ENCODE measurements around the gene SPOPL.

- TF ChIP-seq, protein P1, sequence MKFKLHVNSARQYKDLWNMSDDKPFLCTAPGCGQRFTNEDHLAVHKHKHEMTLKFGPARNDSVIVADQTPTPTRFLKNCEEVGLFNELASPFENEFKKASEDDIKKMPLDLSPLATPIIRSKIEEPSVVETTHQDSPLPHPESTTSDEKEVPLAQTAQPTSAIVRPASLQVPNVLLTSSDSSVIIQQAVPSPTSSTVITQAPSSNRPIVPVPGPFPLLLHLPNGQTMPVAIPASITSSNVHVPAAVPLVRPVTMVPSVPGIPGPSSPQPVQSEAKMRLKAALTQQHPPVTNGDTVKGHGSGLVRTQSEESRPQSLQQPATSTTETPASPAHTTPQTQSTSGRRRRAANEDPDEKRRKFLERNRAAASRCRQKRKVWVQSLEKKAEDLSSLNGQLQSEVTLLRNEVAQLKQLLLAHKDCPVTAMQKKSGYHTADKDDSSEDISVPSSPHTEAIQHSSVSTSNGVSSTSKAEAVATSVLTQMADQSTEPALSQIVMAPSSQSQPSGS (tag by site-specific recombination; IDR thresholded peaks at IDR 0.05; ENCODE audit: low read depth) = no peak
- TF ChIP-seq ZNF133 (tag by site-specific recombination; IDR thresholded peaks at IDR 0.05) (no peak), PRDM1 (tag by site-specific recombination; IDR thresholded peaks at IDR 0.05) (no peak), CTCF (tag by site-specific recombination; IDR thresholded peaks at IDR 0.05) (no peak), ZFP3 (tag by site-specific recombination; IDR thresholded peaks at IDR 0.05; ENCODE audit: low read depth) (no peak), ZBTB44 (tag by site-specific recombination; IDR thresholded peaks at IDR 0.05) (no peak), ZNF292 (tag by site-specific recombination; IDR thresholded peaks at IDR 0.05; ENCODE audit: borderline replicate concordance, low read depth) (no peak), BCL11A (tag by site-specific recombination; IDR thresholded peaks at IDR 0.05; ENCODE audit: low read depth) (no peak), ZNF530 (tag by site-specific recombination; IDR thresholded peaks at IDR 0.05; ENCODE audit: low read depth) (no peak), ZFP69B (tag by site-specific recombination; IDR thresholded peaks at IDR 0.05) (no peak), ZNF239 (tag by site-specific recombination; IDR thresholded peaks at IDR 0.05) (no peak)
- TF ChIP-seq, protein P2, sequence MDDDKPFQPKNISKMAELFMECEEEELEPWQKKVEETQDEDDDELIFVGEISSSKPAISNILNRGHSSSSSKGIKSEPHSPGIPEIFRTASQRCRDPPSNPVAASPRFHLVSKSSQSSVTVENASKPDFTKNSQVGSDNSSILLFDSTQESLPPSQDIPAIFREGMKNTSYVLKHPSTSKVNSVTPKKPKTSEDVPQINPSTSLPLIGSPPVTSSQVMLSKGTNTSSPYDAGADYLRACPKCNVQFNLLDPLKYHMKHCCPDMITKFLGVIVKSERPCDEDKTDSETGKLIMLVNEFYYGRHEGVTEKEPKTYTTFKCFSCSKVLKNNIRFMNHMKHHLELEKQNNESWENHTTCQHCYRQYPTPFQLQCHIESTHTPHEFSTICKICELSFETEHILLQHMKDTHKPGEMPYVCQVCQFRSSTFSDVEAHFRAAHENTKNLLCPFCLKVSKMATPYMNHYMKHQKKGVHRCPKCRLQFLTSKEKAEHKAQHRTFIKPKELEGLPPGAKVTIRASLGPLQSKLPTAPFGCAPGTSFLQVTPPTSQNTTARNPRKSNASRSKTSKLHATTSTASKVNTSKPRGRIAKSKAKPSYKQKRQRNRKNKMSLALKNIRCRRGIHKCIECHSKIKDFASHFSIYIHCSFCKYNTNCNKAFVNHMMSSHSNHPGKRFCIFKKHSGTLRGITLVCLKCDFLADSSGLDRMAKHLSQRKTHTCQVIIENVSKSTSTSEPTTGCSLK (tag by site-specific recombination; IDR thresholded peaks at IDR 0.05) = no peak
Observed at GRCh38 chr2:138622613-138623012, 121.0 kb downstream of the SPOPL start.
